Mesothelial cell of epicardium (in vitro differentiated cells): ENCODE data around the gene MBOAT1. TPM values are rescaled to one million over a fixed set of nuclear protein-coding genes. Genes with fewer than 3 reads are reported as not detected.
"Not testable (repeated sequence)": the region's sequence is repeated elsewhere in the genome, so short reads cannot be mapped to it uniquely, and the experiment has no call there.

Source experiments
- DNase-seq, 2 experiments: peaks; one replicate each; pipeline ENCODE4 v3.0.0; 2021; ENCODE audit warnings: low spot score in 2 of 2; ENCODE audit not compliant: unreplicated experiment in 2 of 2
- H3K27ac Mint-ChIP-seq: 2 replicates; pipeline ENCODE4 v1.8.0; 2021; ENCODE audit warnings: mixed read lengths
- H3K27me3 Mint-ChIP-seq: 2 replicates; pipeline ENCODE4 v1.8.0; 2021; ENCODE audit warnings: low read depth, mixed read lengths
- H3K36me3 Mint-ChIP-seq: 2 replicates; pipeline ENCODE4 v1.8.0; 2021; ENCODE audit warnings: mixed read lengths
- H3K4me1 Mint-ChIP-seq: 2 replicates; pipeline ENCODE4 v1.8.0; 2021; ENCODE audit warnings: mixed read lengths
- H3K4me3 Mint-ChIP-seq: 2 replicates; pipeline ENCODE4 v1.8.0; 2021; ENCODE audit warnings: mild to moderate bottlenecking, moderate library complexity, mixed read lengths
- H3K9me3 Mint-ChIP-seq: 2 replicates; pipeline ENCODE4 v1.8.0; 2021; ENCODE audit warnings: mixed read lengths
- CTCF ChIP-seq: fragments of 200-600 bp; sonication (generic); IDR thresholded peaks from one replicate; pipeline ENCODE4 v1.5.0; 2021; ENCODE audit warnings: antibody characterized with exemption; ENCODE audit not compliant: unreplicated experiment
- total RNA-seq: library from RNA; stranded (reverse); gene quantifications from 3 replicates; pipeline ENCODE4 v1.2.1, GENCODE V29; 2021

The MBOAT1 gene
- total RNA-seq, 1 donor from 2014 or later, result 23.5 TPM

DNA sequence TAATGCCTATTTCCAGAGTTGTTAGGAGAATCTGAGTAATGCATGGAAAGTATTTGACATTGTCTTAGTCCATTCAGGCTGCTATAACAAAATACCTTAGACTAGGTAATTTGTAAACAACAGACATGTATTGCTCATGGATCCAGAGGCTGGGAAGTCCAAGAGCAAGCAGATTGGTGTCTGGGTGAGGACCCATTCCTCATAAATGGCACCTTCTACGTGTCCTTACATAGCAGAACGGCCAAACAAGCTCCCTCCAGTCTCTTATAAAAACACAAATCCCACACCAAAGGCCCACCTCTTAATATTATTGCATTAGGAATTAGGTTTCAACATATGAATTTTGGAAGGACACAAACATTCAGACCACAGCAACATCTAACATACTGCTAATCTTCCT, 30.2 kb downstream of the MBOAT1 start:
- H3K27ac Mint-ChIP-seq, result peak overlapping the region; percentile 8
- no peak for DNase-seq
- no peak for TF ChIP-seq CTCF

DNA sequence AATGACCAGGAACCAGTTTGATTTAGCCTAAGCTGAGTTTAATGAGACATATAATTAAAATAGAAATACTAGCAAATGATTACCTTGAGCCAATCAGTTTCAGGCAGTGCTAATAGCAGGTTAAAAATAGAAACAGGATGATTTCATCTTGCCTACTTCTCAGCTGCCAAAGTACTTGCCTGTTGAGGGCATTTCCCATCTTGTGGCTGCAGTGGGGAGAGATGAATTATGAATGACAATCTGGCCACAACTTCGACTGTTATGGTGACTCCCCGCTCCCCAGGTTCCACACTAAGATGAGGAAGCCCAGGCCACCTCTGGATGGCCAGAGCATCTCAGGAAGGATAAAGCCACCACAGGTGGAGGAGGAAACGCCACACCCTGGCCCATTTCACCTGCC, 31.3 kb downstream of the MBOAT1 start:
- Mint-ChIP-seq H3K27me3 (no peaks in the 10 kb centered on the region), H3K9me3 (peaks cover 8% of the 10 kb centered on the region), H3K4me1 (peaks cover 12% of the 10 kb centered on the region), H3K4me3 (no peak overlapping the region), H3K36me3 (peaks cover 20% of the 10 kb centered on the region), H3K27ac (no peak overlapping the region)
- no peak for TF ChIP-seq CTCF
- no peak for DNase-seq

More for the DNA sequence above, 30.2 kb downstream of the MBOAT1 start:
- Mint-ChIP-seq H3K36me3 (peaks cover 22% of the 10 kb centered on the region), H3K4me1 (peaks cover 12% of the 10 kb centered on the region), H3K9me3 (peaks cover 8% of the 10 kb centered on the region), H3K27me3 (no peaks in the 10 kb centered on the region), H3K4me3 (no peak overlapping the region)

GRCh38 chr6:20179287-20180045, 32.8 kb downstream of the MBOAT1 start:
- Mint-ChIP-seq H3K4me1 (peaks cover 12% of the 10 kb centered on the region), H3K36me3 (peaks cover 20% of the 10 kb centered on the region)
- H3K27ac Mint-ChIP-seq, H3K9me3 Mint-ChIP-seq, H3K27me3 Mint-ChIP-seq, DNase-seq, H3K4me3 Mint-ChIP-seq: not testable (repeated sequence)

DNA sequence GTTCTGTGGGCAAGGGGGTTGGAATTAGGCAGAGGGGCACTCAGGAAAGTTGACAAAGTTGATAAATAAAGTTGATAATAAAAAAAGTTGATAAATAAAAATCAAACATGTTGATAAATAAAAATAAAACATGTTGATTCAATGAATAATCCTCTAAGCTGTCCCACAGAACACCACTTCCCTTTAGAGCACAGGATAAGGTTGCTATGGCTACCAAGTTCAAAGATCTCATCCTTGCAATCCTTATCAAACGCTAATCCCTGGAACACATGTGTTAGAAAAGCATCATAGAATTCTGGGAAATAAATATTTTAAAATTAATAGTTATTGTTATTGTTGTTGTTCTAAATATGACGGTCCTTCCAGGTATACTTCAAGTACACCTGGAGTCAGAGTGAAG, 33.9 kb downstream of the MBOAT1 start:
- Mint-ChIP-seq H3K27me3 (no peaks in the 10 kb centered on the region), H3K9me3 (peaks cover 8% of the 10 kb centered on the region), H3K36me3 (peaks cover 16% of the 10 kb centered on the region), H3K4me3 (no peak overlapping the region), H3K27ac (no peak overlapping the region), H3K4me1 (peaks cover 8% of the 10 kb centered on the region)
- no peak for TF ChIP-seq CTCF
- no peak for DNase-seq

DNA sequence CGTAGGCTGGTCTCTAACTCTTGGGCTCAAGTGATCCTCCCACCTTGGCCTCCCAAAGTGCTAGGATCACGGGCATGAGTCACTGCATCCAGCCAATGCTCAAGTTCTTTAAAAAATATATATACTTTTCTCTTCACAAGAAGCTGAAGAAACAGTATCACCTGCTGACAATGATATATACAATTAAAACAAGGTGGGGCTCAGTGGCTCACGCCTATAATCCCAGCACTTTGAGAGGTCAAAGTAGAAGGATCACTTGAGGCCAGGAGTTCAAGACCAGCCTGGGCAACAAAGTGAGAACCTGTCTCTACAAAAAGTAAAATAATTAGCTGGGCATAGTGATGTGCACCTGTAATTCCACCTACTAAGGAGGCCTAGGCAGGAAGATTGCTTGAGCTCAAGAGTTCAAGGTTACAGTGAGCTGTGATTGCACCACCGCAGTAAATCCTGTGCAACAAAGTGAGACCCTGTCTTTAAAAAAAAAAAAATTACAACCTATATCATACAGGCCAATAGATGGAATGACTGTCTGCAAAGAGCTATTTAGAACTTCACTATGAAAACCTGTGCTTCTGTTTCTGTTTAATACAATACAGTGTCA, 36.4 kb downstream of the MBOAT1 start:
- TF ChIP-seq CTCF, result no peak
- peaks cover 13% of the 10 kb centered on the region for H3K36me3 Mint-ChIP-seq
- DNase-seq, result no peak
- H3K27ac Mint-ChIP-seq, result no peak overlapping the region
- no peaks in the 10 kb centered on the region for H3K27me3 Mint-ChIP-seq
- H3K4me1 Mint-ChIP-seq, result no peaks in the 10 kb centered on the region
- H3K9me3 Mint-ChIP-seq, result peaks cover 8% of the 10 kb centered on the region
- H3K4me3 Mint-ChIP-seq, result no peak overlapping the region
